Hepatocyte (in vitro differentiated cells): ENCODE data around the gene SELENOI.

ENCODE experiments used
- CTCF ChIP-seq: fragments of 200-600 bp; sonication (generic); IDR thresholded peaks from 2 replicates; pipeline ENCODE4 v1.5.1; 2016; ENCODE audit warnings: antibody characterized with exemption, mild to moderate bottlenecking; ENCODE audit not compliant: poor library complexity
- EZH2 ChIP-seq: fragments of 200-600 bp; sonication (generic); IDR thresholded peaks from 2 replicates; pipeline ENCODE4 v1.6.1; 2016; ENCODE audit warnings: antibody characterized with exemption, mild to moderate bottlenecking, borderline replicate concordance

DNA sequence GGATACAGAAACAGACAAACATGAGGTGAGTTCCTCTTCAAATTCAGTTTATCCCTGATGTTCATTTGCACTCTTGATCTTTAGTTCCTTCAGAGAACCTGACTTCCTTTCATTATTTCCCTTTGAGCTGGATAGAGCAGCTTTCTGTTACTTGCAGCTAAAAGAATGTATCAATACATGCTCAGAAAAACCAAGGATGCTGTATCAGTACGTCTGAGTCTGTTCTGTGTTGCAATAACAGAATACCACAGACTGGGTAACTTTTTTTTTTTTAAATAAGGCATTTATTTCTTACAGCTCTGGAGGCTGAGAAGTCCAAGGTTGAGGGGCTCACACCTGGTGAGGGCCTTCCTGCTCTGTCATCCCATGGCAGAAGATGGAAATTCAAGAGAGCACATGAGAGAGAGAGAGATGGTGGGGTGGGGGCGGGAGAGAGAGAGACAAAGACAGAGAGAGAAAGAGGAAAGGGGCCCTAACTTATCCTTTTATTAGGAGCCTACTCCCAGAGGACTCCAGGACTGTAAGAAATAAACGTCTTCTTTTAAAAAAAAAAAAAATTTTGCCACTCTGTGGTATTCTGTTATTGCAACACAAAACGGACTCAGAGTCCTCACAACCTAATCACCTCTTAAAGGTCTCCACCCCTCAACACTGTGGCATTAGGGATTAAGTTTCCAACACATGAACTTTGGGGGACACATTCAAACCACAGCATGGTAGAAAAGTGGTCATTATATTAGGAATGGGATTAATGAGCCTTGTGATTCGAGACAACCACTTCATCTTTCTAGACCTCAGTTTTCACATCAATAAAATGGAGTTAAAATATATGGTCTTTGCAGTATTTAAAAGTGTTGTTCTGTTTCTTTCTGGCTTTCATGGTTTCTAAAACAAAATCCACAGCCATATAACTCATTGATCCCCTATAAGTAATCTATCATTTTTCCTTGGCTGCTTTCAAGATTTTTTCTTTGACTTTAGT lies 18.4 kb upstream of the SELENOI start:
- TF ChIP-seq CTCF: no peak
- TF ChIP-seq EZH2: no peak
